ENCODE results near the gene PBX4. TPM values are rescaled to one million over a fixed set of nuclear protein-coding genes. Genes with fewer than 3 reads are reported as not detected.

PBX4 gene
- total RNA-seq, 1 experiment from 2014 or later: not detected

DNA sequence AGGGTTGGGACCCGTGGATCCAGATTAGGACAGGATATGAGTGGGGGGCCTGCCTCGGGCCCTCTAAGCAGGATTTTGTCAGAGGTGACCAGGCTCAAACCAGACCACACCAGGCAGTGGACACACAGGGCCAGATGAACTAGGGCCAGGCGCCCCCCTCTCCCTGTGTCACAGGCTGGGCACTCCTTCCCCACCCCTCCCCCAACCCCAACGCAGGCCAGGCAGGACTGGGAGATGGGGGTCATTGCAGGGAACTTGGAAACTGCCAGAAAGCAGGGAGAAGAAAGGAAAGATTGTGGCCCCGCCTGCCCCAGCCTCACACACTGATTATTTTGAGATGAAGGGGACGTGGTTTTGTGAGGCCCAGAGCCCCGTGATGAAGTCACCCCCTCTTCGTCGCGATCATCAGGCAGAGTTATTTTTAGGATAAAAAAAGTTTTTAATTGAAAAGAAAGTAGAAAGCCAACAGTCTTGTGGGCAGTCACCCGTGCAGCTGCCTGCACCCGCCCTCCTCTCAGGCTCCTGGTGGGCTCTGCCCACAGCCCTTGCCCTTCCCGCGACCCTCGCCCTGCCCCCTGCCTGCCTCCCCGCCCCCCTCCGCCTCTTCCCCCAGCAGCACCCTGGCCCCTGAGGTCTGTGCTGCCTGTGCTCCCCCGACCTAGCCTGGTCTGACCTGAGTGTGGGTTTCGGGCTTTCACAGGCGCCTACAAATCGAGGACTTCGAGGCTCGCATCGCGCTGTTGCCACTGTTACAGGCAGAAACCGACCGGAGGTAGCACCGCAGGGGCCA is 91.7 kb downstream of the PBX4 start:
- Histone ChIP-seq H3K9ac (ENCODE audit: low read length) (peak overlapping the region; percentile 47), H3K9me3 (ENCODE audit: low read length) (no peaks in the 10 kb centered on the region), H3K27ac (ENCODE audit: low read length) (peak overlapping the region; percentile 87), H3K4me3 (ENCODE audit: low read length) (peak overlapping the region; percentile 46; the same call in 1 of the 2 replicates), H4K20me1 (ENCODE audit: insufficient read depth, low read depth, low read length) (peaks cover 20% of the 10 kb centered on the region; the same call in 1 of the 2 replicates), H3K4me2 (ENCODE audit: low read depth, low read length, poor library complexity, severe bottlenecking) (peak overlapping the region; percentile 80), H2AFZ (ENCODE audit: low read length) (no peak overlapping the region), H3K9me2 (replicated peaks; ENCODE audit: insufficient read depth, low read length) (no peaks in the 10 kb centered on the region), H3K79me2 (ENCODE audit: low read length) (peaks cover 46% of the 10 kb centered on the region), H3K36me3 (ENCODE audit: insufficient read depth, low read length) (peaks cover 5% of the 10 kb centered on the region; the same call in 1 of the 2 replicates), H3K4me1 (ENCODE audit: low read length) (peaks cover 48% of the 10 kb centered on the region), H3K27me3 (ENCODE audit: low read length) (no peaks in the 10 kb centered on the region)
- peak; percentile 73 for DNase-seq

DNA sequence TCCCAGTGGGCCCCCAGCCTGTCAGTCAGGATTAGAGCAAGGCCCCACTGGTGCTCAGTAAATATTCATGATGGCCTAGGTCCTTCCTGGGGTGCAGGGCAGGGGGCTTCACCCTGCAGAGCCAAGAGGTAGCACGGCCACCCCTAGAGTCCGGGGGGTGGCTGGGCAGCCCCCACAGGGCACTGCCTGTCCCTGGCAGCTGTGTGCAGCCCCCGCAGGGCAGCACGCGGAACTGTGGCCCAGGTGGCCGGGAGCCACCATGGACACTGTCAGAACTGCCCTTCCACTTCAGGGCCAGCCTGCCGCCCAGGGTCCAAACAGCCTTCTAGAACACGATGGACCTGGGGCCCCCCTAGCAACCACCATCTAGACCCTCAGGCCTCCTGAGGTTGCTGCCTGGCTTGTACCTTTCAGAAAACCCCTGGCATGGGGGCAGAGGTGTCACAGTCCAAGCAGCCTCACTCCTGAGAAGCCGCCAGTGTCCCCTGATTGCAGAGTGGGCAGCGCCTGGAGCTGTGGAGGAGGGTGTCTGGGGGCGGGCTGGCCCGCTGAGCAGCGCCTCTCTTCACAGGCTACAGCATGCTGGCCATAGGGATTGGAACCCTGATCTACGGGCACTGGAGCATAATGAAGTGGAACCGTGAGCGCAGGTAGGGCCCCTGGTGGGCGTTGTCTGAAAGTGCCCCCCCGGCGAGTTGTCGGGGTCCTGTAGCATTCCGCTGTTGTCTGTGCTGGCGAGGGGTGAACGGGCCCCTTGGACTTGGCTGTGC is 92.7 kb downstream of the PBX4 start:
- peak overlapping the region; percentile 47 for H3K9ac ChIP-seq (ENCODE audit: low read length)
- H3K79me2 ChIP-seq (ENCODE audit: low read length): peaks cover 56% of the 10 kb centered on the region
- H3K9me2 ChIP-seq (replicated peaks; ENCODE audit: insufficient read depth, low read length): no peaks in the 10 kb centered on the region
- H4K20me1 ChIP-seq (ENCODE audit: insufficient read depth, low read depth, low read length): peaks cover 20% of the 10 kb centered on the region; the same call in 1 of the 2 replicates
- DNase-seq: peak; percentile 61
- peak overlapping the region; percentile 87 for H3K27ac ChIP-seq (ENCODE audit: low read length)
- H3K27me3 ChIP-seq (ENCODE audit: low read length): no peaks in the 10 kb centered on the region
- H3K4me1 ChIP-seq (ENCODE audit: low read length): peaks cover 48% of the 10 kb centered on the region
- H3K4me3 ChIP-seq (ENCODE audit: low read length): peak overlapping the region; percentile 46; the same call in 1 of the 2 replicates
- peaks cover 5% of the 10 kb centered on the region; the same call in 1 of the 2 replicates for H3K36me3 ChIP-seq (ENCODE audit: insufficient read depth, low read length)
- H3K9me3 ChIP-seq (ENCODE audit: low read length): no peaks in the 10 kb centered on the region
- H3K4me2 ChIP-seq (ENCODE audit: low read depth, low read length, poor library complexity, severe bottlenecking): peak overlapping the region; percentile 80
- no peak overlapping the region for H2AFZ ChIP-seq (ENCODE audit: low read length)

DNA sequence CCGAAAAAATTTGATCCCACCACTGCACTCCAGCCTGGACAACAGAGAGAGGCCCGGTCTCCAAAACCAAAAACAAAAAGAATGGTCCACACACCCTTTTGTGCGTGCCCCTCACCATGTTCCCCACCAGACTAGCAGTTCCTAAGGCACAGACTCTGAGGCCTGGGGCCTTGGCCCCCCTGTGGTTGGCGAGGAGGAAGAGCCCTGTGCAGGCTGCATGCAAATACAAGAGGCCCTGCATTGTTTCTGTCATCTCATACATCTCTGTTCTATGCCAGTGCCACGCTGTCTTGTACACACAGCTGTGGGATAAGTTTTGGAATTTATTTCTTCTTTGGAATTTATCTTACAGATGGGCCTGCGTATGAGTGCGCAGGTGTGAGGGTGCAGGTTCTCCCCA is 94.4 kb downstream of the PBX4 start:
- peaks cover 14% of the 10 kb centered on the region; the same call in 1 of the 2 replicates for H3K36me3 ChIP-seq (ENCODE audit: insufficient read depth, low read length)
- peak overlapping the region; percentile 87 for H3K27ac ChIP-seq (ENCODE audit: low read length)
- H3K9me3 ChIP-seq (ENCODE audit: low read length): no peaks in the 10 kb centered on the region
- peak overlapping the region; percentile 59 for H3K4me3 ChIP-seq (ENCODE audit: low read length)
- H3K9me2 ChIP-seq (replicated peaks; ENCODE audit: insufficient read depth, low read length): no peaks in the 10 kb centered on the region
- peaks cover 48% of the 10 kb centered on the region for H3K4me1 ChIP-seq (ENCODE audit: low read length)
- H3K79me2 ChIP-seq (ENCODE audit: low read length): peaks cover 73% of the 10 kb centered on the region
- H4K20me1 ChIP-seq (ENCODE audit: insufficient read depth, low read depth, low read length): peaks cover 20% of the 10 kb centered on the region; the same call in 1 of the 2 replicates
- no peak overlapping the region for H2AFZ ChIP-seq (ENCODE audit: low read length)
- peak overlapping the region; percentile 80 for H3K4me2 ChIP-seq (ENCODE audit: low read depth, low read length, poor library complexity, severe bottlenecking)
- H3K27me3 ChIP-seq (ENCODE audit: low read length): no peaks in the 10 kb centered on the region
- peak; percentile 85 for DNase-seq
- peak overlapping the region; percentile 47 for H3K9ac ChIP-seq (ENCODE audit: low read length)

DNA sequence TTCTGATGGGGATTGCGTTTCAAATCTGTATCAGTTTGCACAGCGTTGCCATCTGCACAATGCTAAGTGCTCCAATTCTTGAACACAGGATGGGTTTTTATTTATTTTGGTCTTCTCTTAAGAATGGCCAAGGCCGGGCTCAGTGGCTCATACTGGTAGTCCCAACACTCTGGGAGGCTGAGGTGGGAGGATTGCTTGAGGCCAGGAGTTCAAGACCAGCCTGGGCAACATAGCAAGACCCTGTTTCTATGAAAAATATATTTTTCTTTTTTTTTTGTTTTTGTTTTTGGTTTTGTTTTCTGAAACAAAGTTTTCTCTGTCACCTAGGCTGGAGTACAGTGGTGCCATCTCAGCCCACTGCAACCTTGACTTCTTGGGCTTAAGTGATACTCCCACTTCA is 95.3 kb downstream of the PBX4 start:
- Histone ChIP-seq H3K9me3 (ENCODE audit: low read length) (no peaks in the 10 kb centered on the region), H4K20me1 (ENCODE audit: insufficient read depth, low read depth, low read length) (peaks cover 20% of the 10 kb centered on the region; the same call in 1 of the 2 replicates), H3K27me3 (ENCODE audit: low read length) (no peaks in the 10 kb centered on the region), H2AFZ (ENCODE audit: low read length) (no peak overlapping the region), H3K4me1 (ENCODE audit: low read length) (peaks cover 48% of the 10 kb centered on the region), H3K4me2 (ENCODE audit: low read depth, low read length, poor library complexity, severe bottlenecking) (peak overlapping the region; percentile 80), H3K79me2 (ENCODE audit: low read length) (peaks cover 80% of the 10 kb centered on the region), H3K27ac (ENCODE audit: low read length) (peak overlapping the region; percentile 87), H3K9ac (ENCODE audit: low read length) (peak overlapping the region; percentile 47; the same call in 1 of the 2 replicates), H3K36me3 (ENCODE audit: insufficient read depth, low read length) (peaks cover 16% of the 10 kb centered on the region; the same call in 1 of the 2 replicates), H3K4me3 (ENCODE audit: low read length) (peak overlapping the region; percentile 59; the same call in 1 of the 2 replicates), H3K9me2 (replicated peaks; ENCODE audit: insufficient read depth, low read length) (no peaks in the 10 kb centered on the region)
- no peak for DNase-seq

DNA sequence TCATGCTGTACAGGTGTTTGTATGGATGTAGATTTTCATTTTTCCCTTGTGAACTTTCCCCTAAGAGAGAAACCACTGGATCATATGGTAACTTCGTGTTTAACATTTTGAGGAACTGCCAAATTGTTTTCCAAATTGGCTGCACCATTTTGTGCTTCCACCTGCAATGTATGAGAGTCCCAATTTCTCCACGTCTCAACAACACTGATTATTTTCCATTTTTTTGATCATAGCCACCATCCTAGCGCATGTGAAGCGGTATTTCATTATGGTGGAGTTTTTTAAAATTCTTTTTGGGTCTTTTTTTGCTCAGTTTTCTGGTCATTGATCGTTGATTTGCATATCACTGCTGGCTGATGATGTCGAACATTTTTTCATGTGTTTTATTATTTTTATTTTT is 97.5 kb downstream of the PBX4 start:
- peaks cover 19% of the 10 kb centered on the region; the same call in 1 of the 2 replicates for H4K20me1 ChIP-seq (ENCODE audit: insufficient read depth, low read depth, low read length)
- peaks cover 12% of the 10 kb centered on the region; the same call in 1 of the 2 replicates for H3K36me3 ChIP-seq (ENCODE audit: insufficient read depth, low read length)
- H2AFZ ChIP-seq (ENCODE audit: low read length): no peak overlapping the region
- H3K4me2 ChIP-seq (ENCODE audit: low read depth, low read length, poor library complexity, severe bottlenecking): no peak overlapping the region
- DNase-seq: no peak
- no peaks in the 10 kb centered on the region for H3K9me2 ChIP-seq (replicated peaks; ENCODE audit: insufficient read depth, low read length)
- no peaks in the 10 kb centered on the region for H3K27me3 ChIP-seq (ENCODE audit: low read length)
- H3K27ac ChIP-seq (ENCODE audit: low read length): no peak overlapping the region
- H3K9me3 ChIP-seq (ENCODE audit: low read length): no peaks in the 10 kb centered on the region
- no peak overlapping the region for H3K9ac ChIP-seq (ENCODE audit: low read length)
- no peak overlapping the region for H3K4me3 ChIP-seq (ENCODE audit: low read length)
- H3K4me1 ChIP-seq (ENCODE audit: low read length): peaks cover 46% of the 10 kb centered on the region
- peaks cover 96% of the 10 kb centered on the region for H3K79me2 ChIP-seq (ENCODE audit: low read length)

DNA sequence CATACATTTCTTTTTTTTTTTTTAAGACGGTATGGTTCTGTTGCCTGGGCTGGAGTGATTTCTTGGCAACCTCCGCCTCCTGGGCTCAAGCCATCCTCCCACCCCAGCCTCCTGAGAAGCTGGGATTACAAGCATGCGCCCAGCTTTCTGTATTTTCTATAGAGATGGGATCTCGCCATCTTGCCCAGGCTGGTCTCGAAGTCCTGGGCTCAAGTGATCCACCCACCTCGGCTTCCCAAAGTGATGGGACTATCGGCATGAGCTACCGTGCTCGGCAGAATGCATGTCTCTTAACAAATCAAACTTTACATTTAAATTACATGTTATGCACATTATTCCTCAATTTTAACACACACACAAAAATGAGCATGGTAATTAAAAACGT is 101.3 kb downstream of the PBX4 start:
- H3K4me3 ChIP-seq (ENCODE audit: low read length): peak overlapping the region; percentile 94
- H4K20me1 ChIP-seq (ENCODE audit: insufficient read depth, low read depth, low read length): no peaks in the 10 kb centered on the region
- no peaks in the 10 kb centered on the region for H3K27me3 ChIP-seq (ENCODE audit: low read length)
- H3K4me1 ChIP-seq (ENCODE audit: low read length): peaks cover 19% of the 10 kb centered on the region
- peak overlapping the region; percentile 87 for H3K4me2 ChIP-seq (ENCODE audit: low read depth, low read length, poor library complexity, severe bottlenecking)
- H3K9ac ChIP-seq (ENCODE audit: low read length): peak overlapping the region; percentile 90
- no peak overlapping the region for H2AFZ ChIP-seq (ENCODE audit: low read length)
- DNase-seq: no peak
- H3K79me2 ChIP-seq (ENCODE audit: low read length): peaks cover 59% of the 10 kb centered on the region
- H3K27ac ChIP-seq (ENCODE audit: low read length): peak overlapping the region; percentile 47; the same call in 1 of the 2 replicates
- peaks cover 11% of the 10 kb centered on the region; the same call in 1 of the 2 replicates for H3K36me3 ChIP-seq (ENCODE audit: insufficient read depth, low read length)
- H3K9me3 ChIP-seq (ENCODE audit: low read length): no peaks in the 10 kb centered on the region
- H3K9me2 ChIP-seq (replicated peaks; ENCODE audit: insufficient read depth, low read length): no peaks in the 10 kb centered on the region

DNA sequence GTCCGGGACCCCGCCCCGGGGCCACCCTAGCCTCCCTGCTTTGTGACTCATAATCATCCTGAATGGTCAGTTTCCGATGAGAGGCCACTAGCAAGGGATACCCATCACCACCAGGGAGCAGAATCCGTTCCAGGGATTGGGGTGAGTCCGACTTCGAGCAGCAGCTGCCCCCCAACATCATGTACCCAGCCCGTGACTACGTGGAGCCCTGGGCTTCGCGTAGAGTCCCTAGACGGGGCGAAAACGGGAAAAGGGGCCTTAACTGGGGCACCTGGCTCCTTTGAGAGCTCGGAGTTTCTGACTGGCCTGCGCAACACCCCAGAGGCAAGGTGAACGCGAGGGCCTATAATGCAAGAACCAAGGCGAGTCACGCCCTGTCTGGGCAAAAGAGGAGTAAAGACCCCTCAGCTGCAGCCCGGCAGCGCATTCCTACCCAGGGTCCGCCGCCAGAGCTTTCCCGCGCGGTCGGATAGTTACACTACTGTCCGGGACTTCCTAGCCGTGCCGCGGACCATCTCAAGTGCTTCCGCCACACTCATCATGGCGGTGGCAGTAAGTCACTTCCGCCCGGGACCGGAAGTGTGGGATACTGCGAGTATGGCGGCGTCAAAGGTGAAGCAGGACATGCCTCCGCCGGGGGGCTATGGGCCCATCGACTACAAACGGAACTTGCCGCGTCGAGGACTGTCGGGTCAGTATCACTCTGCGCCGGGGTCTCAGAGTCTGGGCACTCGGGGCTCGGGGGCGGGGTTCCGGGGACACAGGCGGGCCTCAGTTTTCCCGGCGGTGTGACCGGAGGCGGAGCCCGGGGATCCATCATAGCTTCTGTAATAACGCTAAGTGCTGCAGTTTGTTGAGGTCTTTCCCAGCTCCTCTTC is 102.6 kb downstream of the PBX4 start, which contains the start of gene NDUFA13:
NDUFA13 (plus strand) TSS at position 584 of the 878 bp plus-strand sequence; CDS start at position 598, 14 bp downstream.
- peaks cover 47% of the 10 kb centered on the region for H3K79me2 ChIP-seq (ENCODE audit: low read length)
- no peaks in the 10 kb centered on the region for H3K27me3 ChIP-seq (ENCODE audit: low read length)
- H3K4me3 ChIP-seq (ENCODE audit: low read length): peak within 1 kb of the TSS; percentile 94
- peak within 1 kb of the TSS; percentile 19; the same call in 1 of the 2 replicates for H2AFZ ChIP-seq (ENCODE audit: low read length)
- H4K20me1 ChIP-seq (ENCODE audit: insufficient read depth, low read depth, low read length): no peaks in the 10 kb centered on the region
- DNase-seq: peak; percentile 97
- no peaks in the 10 kb centered on the region for H3K9me3 ChIP-seq (ENCODE audit: low read length)
- H3K9ac ChIP-seq (ENCODE audit: low read length): peak within 1 kb of the TSS; percentile 90
- peak within 1 kb of the TSS; percentile 87 for H3K4me2 ChIP-seq (ENCODE audit: low read depth, low read length, poor library complexity, severe bottlenecking)
- peaks cover 11% of the 10 kb centered on the region; the same call in 1 of the 2 replicates for H3K36me3 ChIP-seq (ENCODE audit: insufficient read depth, low read length)
- H3K27ac ChIP-seq (ENCODE audit: low read length): peak within 1 kb of the TSS; percentile 47
- H3K4me1 ChIP-seq (ENCODE audit: low read length): peaks cover 19% of the 10 kb centered on the region
- H3K9me2 ChIP-seq (replicated peaks; ENCODE audit: insufficient read depth, low read length): no peaks in the 10 kb centered on the region
